Subcutaneous adipose tissue (tissue), 4 donors: ENCODE results near the gene MRPL10. TPM values are rescaled to one million over a fixed set of nuclear protein-coding genes. Genes with fewer than 3 reads are reported as not detected.

ENCODE experiments used
- CTCF ChIP-seq: fragments of 450-650 bp; IDR thresholded peaks from one replicate; pipeline ENCODE4 v1.5.1; 2016; ENCODE audit warnings: low read depth, mild to moderate bottlenecking, control low read depth, antibody characterized with exemption, moderate library complexity
- total RNA-seq, 4 donors: library from RNA; depleted of rRNA; stranded (reverse); fragments of >200 nt; gene quantifications; one replicate each; pipeline ENCODE4 v1.1.0, GENCODE V29; 2016

The MRPL10 gene
- total RNA-seq = 10 to 100 TPM; 29.3 to 54.3 (median 34.1) TPM

GRCh38 chr17:47831003-47831933 lies at the start of gene MRPL10, which contains the start of gene LRRC46:
Gene MRPL10 (minus strand): TSS chr17:47831541. CDS start chr17:47831511, 30 bp downstream.
Gene LRRC46 (plus strand): TSS chr17:47831670. CDS start chr17:47831990, 320 bp downstream.
- no peak for TF ChIP-seq CTCF

- TF ChIP-seq CTCF = no peak
Measured at GRCh38 chr17:47879776-47880454, 48.6 kb upstream of the MRPL10 start.

GRCh38 chr17:47879028-47879585 lies 47.8 kb upstream of the MRPL10 start:
- no peak for TF ChIP-seq CTCF

GRCh38 chr17:47878203-47879027 lies 47.1 kb upstream of the MRPL10 start:
- no peak for TF ChIP-seq CTCF

GRCh38 chr17:47877368-47878034 lies 46.2 kb upstream of the MRPL10 start:
- no peak for TF ChIP-seq CTCF

- no peak for TF ChIP-seq CTCF
Measured at GRCh38 chr17:47875011-47875985, 44.0 kb upstream of the MRPL10 start.
